Measurements from ENCODE around the gene CYB5D1.

GRCh38 chr17:7881276-7882054 lies 23.7 kb downstream of the CYB5D1 start:
- TF ChIP-seq CHD2 (IDR thresholded peaks at IDR 0.05; ENCODE audit: low read length) (no peak), CTCF (IDR thresholded peaks at IDR 0.05; ENCODE audit: control extremely low read depth in 1 of 3, insufficient read depth in 1 of 3, low read depth in 1 of 3, low read length in 3 of 3) (no peak), CBX5 (IDR thresholded peaks at IDR 0.05; ENCODE audit: low read depth, low read length) (no peak), ZNF274 (IDR thresholded peaks at IDR 0.05; ENCODE audit: borderline replicate concordance, extremely low read depth, low read length) (no peak), POLR2AphosphoS5 (IDR thresholded peaks at IDR 0.05; ENCODE audit: low read depth, low read length) (no peak), KDM5A (IDR thresholded peaks at IDR 0.05; ENCODE audit: low read length) (no peak), ATF3 (IDR thresholded peaks at IDR 0.05; ENCODE audit: insufficient read depth, low read depth, low read length) (no peak)

Measured in H1 (cell line).